ENCODE data around the gene HCN2.

DNA sequence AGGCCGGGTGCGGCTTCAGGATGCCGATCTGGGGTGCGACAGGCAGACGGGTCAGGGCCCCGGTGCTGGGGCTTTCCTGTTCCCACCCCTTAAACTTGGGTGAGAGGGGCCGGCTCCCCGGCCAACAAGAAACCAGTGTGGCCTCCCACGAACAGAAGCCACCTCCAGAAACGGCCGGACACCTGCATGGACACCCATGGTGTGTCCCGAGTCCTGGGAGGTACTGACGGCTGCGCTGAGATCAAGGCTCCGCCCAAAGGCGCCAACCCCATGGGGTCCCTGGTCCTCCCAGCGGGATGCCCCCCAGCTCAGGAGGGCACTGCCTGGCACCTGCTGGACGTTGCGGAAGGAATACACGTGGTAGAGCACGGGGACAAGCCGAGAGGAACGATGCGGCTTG is 32.1 kb downstream of the HCN2 start:
- TF ChIP-seq, protein P1, sequence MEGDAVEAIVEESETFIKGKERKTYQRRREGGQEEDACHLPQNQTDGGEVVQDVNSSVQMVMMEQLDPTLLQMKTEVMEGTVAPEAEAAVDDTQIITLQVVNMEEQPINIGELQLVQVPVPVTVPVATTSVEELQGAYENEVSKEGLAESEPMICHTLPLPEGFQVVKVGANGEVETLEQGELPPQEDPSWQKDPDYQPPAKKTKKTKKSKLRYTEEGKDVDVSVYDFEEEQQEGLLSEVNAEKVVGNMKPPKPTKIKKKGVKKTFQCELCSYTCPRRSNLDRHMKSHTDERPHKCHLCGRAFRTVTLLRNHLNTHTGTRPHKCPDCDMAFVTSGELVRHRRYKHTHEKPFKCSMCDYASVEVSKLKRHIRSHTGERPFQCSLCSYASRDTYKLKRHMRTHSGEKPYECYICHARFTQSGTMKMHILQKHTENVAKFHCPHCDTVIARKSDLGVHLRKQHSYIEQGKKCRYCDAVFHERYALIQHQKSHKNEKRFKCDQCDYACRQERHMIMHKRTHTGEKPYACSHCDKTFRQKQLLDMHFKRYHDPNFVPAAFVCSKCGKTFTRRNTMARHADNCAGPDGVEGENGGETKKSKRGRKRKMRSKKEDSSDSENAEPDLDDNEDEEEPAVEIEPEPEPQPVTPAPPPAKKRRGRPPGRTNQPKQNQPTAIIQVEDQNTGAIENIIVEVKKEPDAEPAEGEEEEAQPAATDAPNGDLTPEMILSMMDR (IDR thresholded peaks at IDR 0.05), result no peak
- TF ChIP-seq POLR2A (IDR thresholded peaks at IDR 0.05; ENCODE audit: low read depth) (no peak), POLR2AphosphoS5 (IDR thresholded peaks at IDR 0.05) (no peak), EP300 (IDR thresholded peaks at IDR 0.05) (no peak)
